ENCODE results near the gene HTRA2. TPM values are rescaled to one million over a fixed set of nuclear protein-coding genes. Genes with fewer than 3 reads are reported as not detected.

The HTRA2 gene
- total RNA-seq, 2 experiments from 2014 or later, result 52.2 to 87.2 TPM

- Mint-ChIP-seq H3K27me3 (peaks cover 26% of the 10 kb centered on the region), H3K36me3 (peaks cover 12% of the 10 kb centered on the region), H3K4me1 (peaks cover 20% of the 10 kb centered on the region), H3K27ac (no peak overlapping the region), H3K9me3 (ENCODE audit: low read depth) (no peaks in the 10 kb centered on the region), H3K4me3 (no peak overlapping the region)
- ATAC-seq, result no peak
- no peak for DNase-seq
- CTCF ChIA-PET, result interaction anchor here (1.4 to 4.1 kb wide), 2 partner anchors 13 to 37 kb away, joined by 3 to 25 read pairs; partner anchors contain the start of genes CCDC142 and TTC31
Measured at GRCh38 chr2:74495440-74495839, 34.3 kb upstream of the HTRA2 start.

GRCh38 chr2:74496997-74497776, 32.5 kb upstream of the HTRA2 start:
- peaks cover 23% of the 10 kb centered on the region for H3K4me1 Mint-ChIP-seq
- peaks cover 2% of the 10 kb centered on the region for H3K36me3 Mint-ChIP-seq
- no peak for DNase-seq
- ATAC-seq, result no peak
- H3K27me3 Mint-ChIP-seq, result peaks cover 40% of the 10 kb centered on the region
- CTCF ChIA-PET, result interaction anchor here (4.1 kb wide), 1 partner anchor 15 kb away, joined by 25 read pairs; the partner anchor contains the start of genes CCDC142 and TTC31
- no peak overlapping the region for H3K27ac Mint-ChIP-seq
- H3K4me3 Mint-ChIP-seq, result peak overlapping the region; percentile 84
- no peaks in the 10 kb centered on the region for H3K9me3 Mint-ChIP-seq (ENCODE audit: low read depth)

GRCh38 chr2:74497777-74498499, 31.8 kb upstream of the HTRA2 start:
- H3K36me3 Mint-ChIP-seq, result no peaks in the 10 kb centered on the region
- peaks cover 29% of the 10 kb centered on the region for H3K4me1 Mint-ChIP-seq
- ATAC-seq (peak; percentile 59), DNase-seq (peak; percentile 58)
- CTCF ChIA-PET, result interaction anchor here (0.6 to 4.1 kb wide), 2 partner anchors 15 to 90 kb away, joined by 3 to 25 read pairs; partner anchors contain the start of genes CCDC142 and TTC31
- peak overlapping the region; percentile 84 for H3K4me3 Mint-ChIP-seq
- H3K27me3 Mint-ChIP-seq, result peaks cover 46% of the 10 kb centered on the region
- no peaks in the 10 kb centered on the region for H3K9me3 Mint-ChIP-seq (ENCODE audit: low read depth)
- H3K27ac Mint-ChIP-seq, result peak overlapping the region; percentile 80

GRCh38 chr2:74498500-74499266, 31.1 kb upstream of the HTRA2 start:
- peak overlapping the region; percentile 80 for H3K27ac Mint-ChIP-seq
- ATAC-seq (peak; percentile 63), DNase-seq (peak; percentile 69)
- CTCF ChIA-PET, result interaction anchor here (0.6 to 6.9 kb wide), 9 partner anchors 11 to 249 kb away, joined by 3 to 39 read pairs (median 5); partner anchors contain the start of genes AUP1, CCDC142, HTRA2 and INO80B
- H3K9me3 Mint-ChIP-seq (ENCODE audit: low read depth), result no peaks in the 10 kb centered on the region
- no peaks in the 10 kb centered on the region for H3K36me3 Mint-ChIP-seq
- H3K4me1 Mint-ChIP-seq, result peaks cover 33% of the 10 kb centered on the region
- peaks cover 49% of the 10 kb centered on the region for H3K27me3 Mint-ChIP-seq
- H3K4me3 Mint-ChIP-seq, result peak overlapping the region; percentile 84

GRCh38 chr2:74499267-74499939, 30.3 kb upstream of the HTRA2 start, which contains the start of gene LBX2:
LBX2 (minus strand) TSS chr2:74499603; CDS start chr2:74499537, 66 bp downstream.
- Mint-ChIP-seq H3K9me3 (ENCODE audit: low read depth) (no peaks in the 10 kb centered on the region), H3K27ac (peak within 1 kb of the TSS; percentile 80), H3K4me3 (peak within 1 kb of the TSS; percentile 84), H3K36me3 (peaks cover 2% of the 10 kb centered on the region), H3K27me3 (peaks cover 49% of the 10 kb centered on the region), H3K4me1 (peaks cover 39% of the 10 kb centered on the region)
- DNase-seq (peak; percentile 60), ATAC-seq (peak; percentile 16)
- CTCF ChIA-PET, result interaction anchor here (0.7 to 6.9 kb wide), 12 partner anchors 10 to 250 kb away, joined by 3 to 39 read pairs (median 6); partner anchors contain the start of genes AUP1, CCDC142, HTRA2 and INO80B

- H3K27ac Mint-ChIP-seq, result no peak overlapping the region
- CTCF ChIA-PET, result interaction anchor here (1.0 to 6.9 kb wide), 10 partner anchors 9 to 250 kb away, joined by 3 to 39 read pairs (median 6); partner anchors contain the start of genes AUP1, C2orf81, CCDC142 and HTRA2
- DNase-seq (no peak), ATAC-seq (no peak)
- no peaks in the 10 kb centered on the region for H3K9me3 Mint-ChIP-seq (ENCODE audit: low read depth)
- peaks cover 49% of the 10 kb centered on the region for H3K27me3 Mint-ChIP-seq
- H3K36me3 Mint-ChIP-seq, result peaks cover 6% of the 10 kb centered on the region
- peaks cover 44% of the 10 kb centered on the region for H3K4me1 Mint-ChIP-seq
- no peak overlapping the region for H3K4me3 Mint-ChIP-seq
Measured at GRCh38 chr2:74499940-74500577, 29.7 kb upstream of the HTRA2 start.

- H3K27ac Mint-ChIP-seq, result no peak overlapping the region
- ATAC-seq (no peak), DNase-seq (no peak)
- no peaks in the 10 kb centered on the region for H3K9me3 Mint-ChIP-seq (ENCODE audit: low read depth)
- no peak overlapping the region for H3K4me3 Mint-ChIP-seq
- peaks cover 48% of the 10 kb centered on the region for H3K4me1 Mint-ChIP-seq
- H3K36me3 Mint-ChIP-seq, result peaks cover 8% of the 10 kb centered on the region
- peaks cover 49% of the 10 kb centered on the region for H3K27me3 Mint-ChIP-seq
- CTCF ChIA-PET, result interaction anchor here (1.0 to 6.9 kb wide), 10 partner anchors 9 to 87 kb away, joined by 3 to 39 read pairs (median 5); partner anchors contain the start of genes AUP1, C2orf81, CCDC142 and HTRA2
Measured at GRCh38 chr2:74500578-74500946, 29.2 kb upstream of the HTRA2 start.

GRCh38 chr2:74501335-74502071, 28.2 kb upstream of the HTRA2 start:
- Mint-ChIP-seq H3K27me3 (peaks cover 49% of the 10 kb centered on the region), H3K4me1 (peaks cover 53% of the 10 kb centered on the region)
- CTCF ChIA-PET, result interaction anchor here (1.1 to 6.9 kb wide), 7 partner anchors 12 to 86 kb away, joined by 3 to 39 read pairs (median 6); partner anchors contain the start of genes AUP1, C2orf81, CCDC142 and HTRA2

GRCh38 chr2:74502147-74502719, 27.5 kb upstream of the HTRA2 start:
- Mint-ChIP-seq H3K27ac (no peak overlapping the region), H3K4me1 (peaks cover 59% of the 10 kb centered on the region), H3K36me3 (peaks cover 10% of the 10 kb centered on the region), H3K27me3 (peaks cover 49% of the 10 kb centered on the region), H3K9me3 (ENCODE audit: low read depth) (no peaks in the 10 kb centered on the region), H3K4me3 (peak overlapping the region; percentile 77)
- DNase-seq (no peak), ATAC-seq (no peak)
- CTCF ChIA-PET, result interaction anchor here (1.6 to 6.9 kb wide), 5 partner anchors 12 to 86 kb away, joined by 3 to 39 read pairs (median 15); partner anchors contain the start of genes AUP1, CCDC142, HTRA2 and TTC31

More at GRCh38 chr2:74501335-74502071, 28.2 kb upstream of the HTRA2 start:
- Mint-ChIP-seq H3K27ac (no peak overlapping the region), H3K4me3 (peak overlapping the region; percentile 77), H3K9me3 (ENCODE audit: low read depth) (no peaks in the 10 kb centered on the region), H3K36me3 (peaks cover 9% of the 10 kb centered on the region)
- DNase-seq, result no peak
- no peak for ATAC-seq

GRCh38 chr2:74502720-74503505, 26.8 kb upstream of the HTRA2 start:
- Mint-ChIP-seq H3K4me1 (peaks cover 56% of the 10 kb centered on the region), H3K36me3 (peaks cover 10% of the 10 kb centered on the region), H3K9me3 (ENCODE audit: low read depth) (no peaks in the 10 kb centered on the region), H3K27me3 (peaks cover 44% of the 10 kb centered on the region), H3K4me3 (peak overlapping the region; percentile 77), H3K27ac (peak overlapping the region; percentile 63)
- CTCF ChIA-PET, result interaction anchor here (0.9 to 6.9 kb wide), 16 partner anchors 9 to 353 kb away, joined by 3 to 39 read pairs (median 4); partner anchors contain the start of genes AUP1, CCDC142, DQX1 and HTRA2
- peak; percentile 40 for ATAC-seq
- peak; percentile 78 for DNase-seq
